ENCODE data around the gene FAF1.

The FAF1 gene

DNA sequence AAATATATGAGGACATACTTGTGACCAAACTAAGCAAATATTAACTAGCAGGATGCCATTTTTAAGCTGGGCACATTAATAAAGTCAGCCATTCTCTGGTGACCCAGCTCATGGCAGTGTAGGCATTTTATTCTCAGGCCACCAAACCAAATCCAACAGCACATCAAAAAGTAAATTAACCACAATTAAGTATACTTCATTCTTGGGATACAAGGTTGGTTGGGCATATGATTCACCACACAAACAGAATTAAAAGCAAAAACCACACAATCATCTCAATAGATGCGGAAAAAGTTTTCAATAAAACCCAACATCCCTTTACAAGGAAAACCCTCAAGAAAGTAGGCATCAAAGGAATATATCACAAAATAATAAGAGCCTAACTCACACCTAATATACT lies 101.3 kb downstream of the FAF1 start:
- POLR2A ChIA-PET (ENCODE audit: low non-redundant PET) = no interaction called here
- TF ChIP-seq, protein P1, sequence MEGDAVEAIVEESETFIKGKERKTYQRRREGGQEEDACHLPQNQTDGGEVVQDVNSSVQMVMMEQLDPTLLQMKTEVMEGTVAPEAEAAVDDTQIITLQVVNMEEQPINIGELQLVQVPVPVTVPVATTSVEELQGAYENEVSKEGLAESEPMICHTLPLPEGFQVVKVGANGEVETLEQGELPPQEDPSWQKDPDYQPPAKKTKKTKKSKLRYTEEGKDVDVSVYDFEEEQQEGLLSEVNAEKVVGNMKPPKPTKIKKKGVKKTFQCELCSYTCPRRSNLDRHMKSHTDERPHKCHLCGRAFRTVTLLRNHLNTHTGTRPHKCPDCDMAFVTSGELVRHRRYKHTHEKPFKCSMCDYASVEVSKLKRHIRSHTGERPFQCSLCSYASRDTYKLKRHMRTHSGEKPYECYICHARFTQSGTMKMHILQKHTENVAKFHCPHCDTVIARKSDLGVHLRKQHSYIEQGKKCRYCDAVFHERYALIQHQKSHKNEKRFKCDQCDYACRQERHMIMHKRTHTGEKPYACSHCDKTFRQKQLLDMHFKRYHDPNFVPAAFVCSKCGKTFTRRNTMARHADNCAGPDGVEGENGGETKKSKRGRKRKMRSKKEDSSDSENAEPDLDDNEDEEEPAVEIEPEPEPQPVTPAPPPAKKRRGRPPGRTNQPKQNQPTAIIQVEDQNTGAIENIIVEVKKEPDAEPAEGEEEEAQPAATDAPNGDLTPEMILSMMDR (conservative IDR thresholded peaks at IDR 0.05; ENCODE audit: low read depth) = no peak
- no peak for DNase-seq (ENCODE audit: low spot score)
- H3K27ac ChIP-seq = no peak overlapping the region
- CTCF ChIA-PET = interaction anchor here (0.5 to 0.6 kb wide), 2 partner anchors 115 to 334 kb away, joined by 3 to 10 read pairs; no protein-coding TSS in a partner anchor

DNA sequence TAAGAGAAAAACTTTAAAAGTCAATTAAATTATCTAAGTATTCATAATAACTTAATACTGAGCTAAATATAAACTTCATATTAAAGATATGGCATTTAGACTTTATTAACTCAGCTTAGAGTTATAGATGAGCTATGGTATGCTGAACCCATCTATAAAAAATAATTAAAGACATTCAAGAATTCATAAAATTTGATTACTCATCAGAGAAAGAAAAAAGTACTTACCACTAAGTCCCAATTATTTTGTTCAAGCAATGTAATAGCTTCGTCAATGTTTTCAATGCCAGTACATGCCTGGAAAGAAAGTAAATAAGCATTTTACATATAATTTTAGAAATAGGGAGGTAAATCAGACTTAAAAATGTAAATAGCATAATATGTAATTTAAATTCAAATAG lies 102.4 kb downstream of the FAF1 start:
- H3K27ac ChIP-seq = no peak overlapping the region
- TF ChIP-seq, protein P1 (conservative IDR thresholded peaks at IDR 0.05; ENCODE audit: low read depth) = no peak
- ChIA-PET POLR2A (ENCODE audit: low non-redundant PET) (interaction anchor here (0.5 kb wide), 1 partner anchor 205 kb away, joined by 3 read pairs; no protein-coding TSS in a partner anchor), CTCF (no interaction called here)
- DNase-seq (ENCODE audit: low spot score) = no peak

DNA sequence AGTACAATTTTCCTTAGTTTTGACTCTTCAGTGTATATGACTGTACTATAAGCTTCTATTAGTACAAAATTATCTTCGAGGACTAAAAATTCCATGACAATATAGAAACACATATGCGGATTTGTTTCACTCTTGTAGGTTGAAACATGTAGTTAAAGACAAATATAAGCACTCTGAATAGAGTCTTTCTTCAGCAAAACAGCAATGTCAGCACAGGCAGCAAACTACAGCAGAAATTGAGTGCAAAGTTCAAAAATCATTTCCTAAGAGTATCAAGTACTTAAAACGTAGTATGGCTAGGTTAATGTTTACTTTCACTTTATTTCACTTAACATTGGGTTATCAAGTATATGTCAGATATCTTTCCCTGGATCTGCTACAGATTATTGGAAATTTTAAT lies 106.7 kb downstream of the FAF1 start:
- ChIA-PET CTCF (no interaction called here), POLR2A (ENCODE audit: low non-redundant PET) (no interaction called here)
- no peak overlapping the region for H3K27ac ChIP-seq
- no peak for DNase-seq (ENCODE audit: low spot score)
- TF ChIP-seq, protein P1 (conservative IDR thresholded peaks at IDR 0.05; ENCODE audit: low read depth) = no peak

DNA sequence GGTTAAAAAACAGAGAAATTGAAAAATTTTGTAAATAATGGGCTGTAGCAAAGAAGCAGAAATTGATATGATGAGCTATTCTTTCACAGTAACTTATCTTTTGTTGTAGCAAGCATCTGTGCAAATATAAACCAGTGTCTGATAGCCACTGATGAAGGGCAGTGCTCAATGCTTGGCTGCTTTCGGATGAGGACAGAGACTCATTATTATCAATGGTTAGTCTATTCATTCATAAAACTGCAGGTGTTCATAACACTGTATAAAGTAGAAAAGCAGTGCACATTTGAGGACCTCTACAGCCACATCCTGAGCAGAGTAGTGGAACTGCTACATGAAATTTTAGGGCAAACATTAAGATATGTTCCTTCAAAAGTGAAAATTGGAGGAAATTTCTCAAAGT lies 107.2 kb downstream of the FAF1 start:
- no peak overlapping the region for H3K27ac ChIP-seq
- POLR2A ChIA-PET (ENCODE audit: low non-redundant PET) = no interaction called here
- CTCF ChIA-PET = interaction anchor here (0.6 kb wide), 1 partner anchor 169 kb away, joined by 3 read pairs; no protein-coding TSS in a partner anchor
- DNase-seq (ENCODE audit: low spot score) = no peak
- TF ChIP-seq, protein P1 (conservative IDR thresholded peaks at IDR 0.05; ENCODE audit: low read depth) = no peak

DNA sequence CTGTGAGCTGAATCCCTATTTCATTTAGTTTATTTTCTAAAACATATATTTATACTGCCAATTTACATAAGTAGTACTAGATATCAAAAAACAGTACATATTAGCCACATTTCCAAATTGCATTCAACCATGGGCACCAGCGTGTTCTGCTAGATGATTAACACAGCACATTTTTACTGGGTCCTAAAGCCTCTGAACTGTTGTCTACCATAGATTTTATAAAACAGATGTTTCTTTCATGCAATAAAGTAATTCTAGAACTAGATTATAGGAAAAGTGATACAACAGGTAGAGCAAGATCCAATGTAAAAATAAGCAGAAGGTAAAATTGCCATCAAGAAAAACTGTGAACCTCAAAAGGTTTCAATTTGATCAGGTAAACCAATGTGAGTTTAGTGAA lies 108.6 kb downstream of the FAF1 start:
- TF ChIP-seq, protein P1 (conservative IDR thresholded peaks at IDR 0.05; ENCODE audit: low read depth) = no peak
- POLR2A ChIA-PET (ENCODE audit: low non-redundant PET) = no interaction called here

DNA sequence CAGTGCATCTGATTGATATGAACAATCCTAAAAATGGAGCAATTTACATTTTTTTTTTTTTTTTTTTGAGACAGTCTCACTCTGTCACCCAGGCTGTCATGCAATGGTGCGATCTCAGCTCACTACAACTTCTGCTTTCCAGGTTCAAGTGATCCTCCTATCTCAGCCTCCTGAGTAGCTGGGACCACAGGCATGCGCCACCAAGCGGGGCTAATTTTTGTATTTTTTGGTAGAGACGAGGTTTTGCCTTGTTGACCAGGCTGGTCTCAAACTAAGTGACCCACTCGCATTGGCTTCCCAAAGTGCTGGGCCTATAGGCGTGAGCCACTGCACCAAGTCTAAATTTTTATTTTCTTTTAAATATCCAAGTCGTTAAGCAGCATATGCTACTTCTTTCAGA lies 109.0 kb downstream of the FAF1 start:
- DNase-seq (ENCODE audit: low spot score) = no peak
- ChIA-PET CTCF (interaction anchor here (0.6 kb wide), 2 partner anchors 9 to 79 kb away, joined by 3 read pairs; no protein-coding TSS in a partner anchor), POLR2A (ENCODE audit: low non-redundant PET) (no interaction called here)
- TF ChIP-seq, protein P1 (conservative IDR thresholded peaks at IDR 0.05; ENCODE audit: low read depth) = no peak
- no peak overlapping the region for H3K27ac ChIP-seq

More for the DNA sequence above, 108.6 kb downstream of the FAF1 start:
- DNase-seq (ENCODE audit: low spot score) = no peak
- CTCF ChIA-PET = no interaction called here
- H3K27ac ChIP-seq = no peak overlapping the region

Data from RWPE1 (cell line).